Adrenal gland (tissue), 5 donors: ENCODE measurements around the gene HERC5.

Source experiments
- POLR2A ChIP-seq, 2 donors: fragments of 450-650 bp; IDR thresholded peaks; one replicate each; pipeline ENCODE4 v1.6.1; 2017; ENCODE audit warnings: antibody characterized with exemption in 2 of 2, mild to moderate bottlenecking in 2 of 2, moderate library complexity in 1 of 2
- TF ChIP-seq, protein P1 (sequence below), 6 experiments: fragments of 450-650 bp in 4 of 6; fragments of 200-600 bp in 2 of 6; sonication (generic) in 1 of 6; IDR thresholded peaks; 1 replicate in 5 of 6; 2 replicates in 1 of 6; pipeline versions ENCODE4 v1.5.1 to v1.8.0; 2016 to 2021; ENCODE audit warnings: antibody characterized with exemption in 6 of 6, mild to moderate bottlenecking in 2 of 6, moderate library complexity in 1 of 6
- donor health status: DM: no; HTN: no; CAD: no.

DNA sequence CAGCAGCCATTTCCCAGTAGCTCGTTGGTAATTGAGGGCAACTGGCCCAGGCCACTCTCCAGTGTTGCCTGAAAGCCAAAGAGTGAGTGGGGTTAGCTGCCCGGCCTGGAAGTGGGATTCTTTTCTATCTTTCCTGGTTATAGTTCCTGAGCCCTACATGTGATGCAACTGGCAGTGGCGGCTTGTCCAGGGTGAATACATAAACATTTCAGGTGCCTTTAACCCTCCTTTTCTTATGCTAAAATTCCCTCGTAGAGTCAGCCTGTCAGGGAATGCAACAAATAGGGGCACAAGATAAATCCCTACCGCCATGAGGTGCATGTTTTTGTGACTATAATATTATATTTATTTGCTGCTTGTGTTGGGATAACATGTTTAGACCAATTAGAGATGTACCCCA lies 13.4 kb upstream of the HERC5 start:
- TF ChIP-seq, protein P1, sequence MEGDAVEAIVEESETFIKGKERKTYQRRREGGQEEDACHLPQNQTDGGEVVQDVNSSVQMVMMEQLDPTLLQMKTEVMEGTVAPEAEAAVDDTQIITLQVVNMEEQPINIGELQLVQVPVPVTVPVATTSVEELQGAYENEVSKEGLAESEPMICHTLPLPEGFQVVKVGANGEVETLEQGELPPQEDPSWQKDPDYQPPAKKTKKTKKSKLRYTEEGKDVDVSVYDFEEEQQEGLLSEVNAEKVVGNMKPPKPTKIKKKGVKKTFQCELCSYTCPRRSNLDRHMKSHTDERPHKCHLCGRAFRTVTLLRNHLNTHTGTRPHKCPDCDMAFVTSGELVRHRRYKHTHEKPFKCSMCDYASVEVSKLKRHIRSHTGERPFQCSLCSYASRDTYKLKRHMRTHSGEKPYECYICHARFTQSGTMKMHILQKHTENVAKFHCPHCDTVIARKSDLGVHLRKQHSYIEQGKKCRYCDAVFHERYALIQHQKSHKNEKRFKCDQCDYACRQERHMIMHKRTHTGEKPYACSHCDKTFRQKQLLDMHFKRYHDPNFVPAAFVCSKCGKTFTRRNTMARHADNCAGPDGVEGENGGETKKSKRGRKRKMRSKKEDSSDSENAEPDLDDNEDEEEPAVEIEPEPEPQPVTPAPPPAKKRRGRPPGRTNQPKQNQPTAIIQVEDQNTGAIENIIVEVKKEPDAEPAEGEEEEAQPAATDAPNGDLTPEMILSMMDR (IDR thresholded peaks at IDR 0.05), result no peak
- no peak for TF ChIP-seq POLR2A (IDR thresholded peaks at IDR 0.05)
